ENCODE data around the gene FSTL4.
"Not testable (repeated sequence)": the region's sequence is repeated elsewhere in the genome, so short reads cannot be mapped to it uniquely, and the experiment has no call there.

The FSTL4 gene

DNA sequence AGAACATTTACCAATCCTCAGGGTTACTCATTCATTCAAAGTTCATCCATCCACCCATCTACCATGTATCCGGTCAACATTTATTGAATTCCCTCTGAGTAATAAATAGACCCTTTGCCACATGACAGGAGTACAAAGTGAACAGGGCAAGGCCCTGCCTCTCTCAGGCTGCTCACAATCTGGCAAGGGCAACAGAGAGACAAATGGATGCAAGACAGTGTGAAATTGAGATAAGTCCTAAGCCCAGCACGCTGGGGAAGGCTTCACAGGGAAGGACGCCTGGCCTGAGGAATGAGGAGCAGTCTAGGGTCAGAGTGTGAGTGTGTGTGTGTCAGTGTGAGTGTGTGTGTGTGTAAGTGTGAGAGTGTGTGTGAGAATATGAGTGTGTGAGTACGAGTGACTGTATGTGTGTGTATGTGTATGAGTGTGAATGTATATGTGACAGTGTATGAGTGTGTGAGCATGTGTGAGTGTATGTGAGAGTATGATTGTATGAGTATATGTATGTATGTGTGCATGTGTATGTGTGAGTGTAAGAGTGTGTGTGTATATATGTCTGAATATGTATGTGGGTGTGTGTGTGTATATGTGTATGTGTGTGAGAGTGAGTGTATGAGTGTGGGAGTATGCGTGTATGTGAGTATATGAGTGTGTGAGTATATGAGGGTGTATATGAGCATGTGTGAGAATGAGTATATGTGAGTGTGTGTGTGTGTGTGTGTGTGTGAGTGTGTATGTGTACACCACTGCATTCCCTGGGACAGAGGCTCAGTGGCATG, 145.6 kb downstream of the FSTL4 start:
- no peak for DNase-seq (ENCODE audit: extremely low spot score, insufficient read length, low read depth)
- FAIRE-seq: no peak

DNA sequence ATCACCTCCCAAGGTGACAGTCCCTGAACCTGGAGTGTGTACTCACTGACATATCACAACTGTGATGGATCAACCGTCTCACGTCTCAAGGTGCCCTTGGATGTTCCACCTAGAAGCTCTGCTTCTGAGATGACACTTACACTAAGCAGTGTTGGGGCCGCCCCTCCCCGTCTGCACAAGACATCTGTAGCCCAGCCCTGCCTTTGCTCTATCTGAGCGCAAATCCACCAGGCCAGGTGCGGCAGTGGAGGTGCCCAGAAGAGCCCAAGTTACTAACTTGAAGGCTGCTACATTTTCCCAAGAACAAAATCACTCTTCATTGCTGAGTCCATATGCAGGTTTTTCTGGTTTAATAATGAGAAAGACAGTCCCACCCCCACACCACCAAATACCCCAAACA, 148.3 kb downstream of the FSTL4 start:
- no peak for FAIRE-seq
- no peak for DNase-seq (ENCODE audit: extremely low spot score, insufficient read length, low read depth)

DNA sequence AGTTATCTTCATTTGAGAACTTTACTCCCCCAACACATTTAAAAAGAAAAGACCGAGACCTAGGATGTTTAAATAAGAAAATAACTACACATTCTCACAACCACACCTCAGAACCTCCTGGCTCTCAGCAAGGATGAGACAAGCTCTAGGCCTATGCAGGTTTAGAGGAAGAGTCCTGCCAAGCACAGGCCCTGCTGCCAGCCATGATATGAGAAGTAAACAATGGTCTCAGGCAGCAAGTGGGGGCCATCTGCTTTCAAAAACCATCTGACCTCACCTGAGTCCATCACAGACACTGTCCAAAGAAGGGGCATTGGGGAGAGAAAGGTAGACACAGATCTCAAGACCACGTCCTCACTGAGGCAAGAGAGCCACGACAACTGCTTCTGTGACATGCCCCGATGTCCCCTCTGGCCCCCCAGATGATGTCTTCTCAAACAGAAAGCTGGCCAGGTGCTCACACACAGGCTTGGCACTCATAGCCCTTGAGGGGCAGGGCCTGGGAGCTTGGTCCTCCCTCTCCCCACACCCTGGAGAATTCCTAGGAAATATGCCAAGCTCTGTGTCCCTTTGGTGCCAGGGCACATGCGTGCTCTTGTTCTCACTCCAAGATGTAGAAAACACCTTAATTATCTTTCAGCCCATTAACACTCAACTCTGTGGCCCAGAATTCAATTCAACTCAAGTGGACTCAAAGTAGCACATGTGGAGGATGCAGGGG, 150.4 kb downstream of the FSTL4 start:
- no peak for DNase-seq (ENCODE audit: extremely low spot score, insufficient read length, low read depth)
- no peak for FAIRE-seq

DNA sequence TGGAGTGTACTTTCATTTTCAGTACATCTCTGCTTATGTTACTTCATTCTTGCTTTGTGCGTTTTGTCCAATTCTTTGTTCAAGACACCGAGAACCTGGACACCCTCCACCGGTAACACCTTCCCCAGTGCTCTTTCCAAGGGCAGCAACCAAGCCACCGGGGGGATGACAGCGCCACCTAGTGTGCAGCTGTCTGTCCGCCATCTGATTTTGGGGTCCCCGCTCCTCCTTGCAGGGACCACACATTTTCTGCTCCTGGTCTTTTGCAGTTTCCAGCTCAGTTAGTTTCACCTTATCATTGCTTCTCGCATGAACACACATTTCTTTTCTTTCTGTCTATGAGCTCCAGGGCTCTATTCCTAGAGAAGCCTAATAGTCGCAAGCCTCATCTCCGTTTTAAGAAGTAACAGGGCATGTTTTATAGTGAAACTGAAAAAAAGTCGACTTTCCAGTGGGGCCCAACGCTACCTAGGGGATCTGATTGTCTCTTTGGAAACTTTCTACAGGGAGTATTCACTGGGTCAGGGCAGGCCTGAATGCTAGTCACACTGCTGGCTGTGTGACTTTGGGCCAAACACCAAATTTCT, 152.1 kb downstream of the FSTL4 start:
- DNase-seq (ENCODE audit: extremely low spot score, insufficient read length, low read depth) (peak; percentile 14), FAIRE-seq (peak; percentile 56)

DNA sequence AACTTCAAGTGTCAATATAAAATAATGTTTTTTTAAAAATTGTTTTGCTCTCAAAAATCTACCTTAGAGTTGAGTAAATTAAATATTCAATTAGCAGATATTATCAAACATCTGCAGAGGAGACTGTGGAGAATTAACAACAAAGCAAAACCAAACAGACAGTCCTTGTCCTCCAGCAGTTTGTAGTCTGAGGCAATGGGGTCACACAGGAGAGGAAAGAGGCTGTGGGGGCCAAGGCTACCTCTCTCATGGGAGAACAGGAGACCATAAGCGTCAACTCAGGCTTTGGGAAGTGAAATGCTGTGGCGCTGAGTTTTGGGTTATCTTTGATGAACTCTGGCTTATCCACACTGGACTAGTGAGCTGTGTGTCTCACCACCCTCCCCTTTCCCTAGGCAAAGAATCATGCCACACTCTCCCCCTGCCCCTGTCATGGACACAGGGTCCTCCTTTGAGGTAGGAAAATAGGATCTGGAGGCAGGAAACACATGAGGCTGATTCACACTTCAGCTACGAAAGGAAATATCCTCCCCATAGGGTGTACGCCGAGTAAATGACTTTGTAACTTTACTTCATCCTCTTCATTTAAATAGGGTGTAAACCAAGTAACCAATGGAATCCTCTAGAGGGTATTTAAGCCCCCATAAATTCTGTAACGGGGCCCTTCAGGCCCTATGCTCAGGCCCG, 152.7 kb downstream of the FSTL4 start:
- DNase-seq (ENCODE audit: extremely low spot score, insufficient read length, low read depth) (no peak), FAIRE-seq (no peak)

DNA sequence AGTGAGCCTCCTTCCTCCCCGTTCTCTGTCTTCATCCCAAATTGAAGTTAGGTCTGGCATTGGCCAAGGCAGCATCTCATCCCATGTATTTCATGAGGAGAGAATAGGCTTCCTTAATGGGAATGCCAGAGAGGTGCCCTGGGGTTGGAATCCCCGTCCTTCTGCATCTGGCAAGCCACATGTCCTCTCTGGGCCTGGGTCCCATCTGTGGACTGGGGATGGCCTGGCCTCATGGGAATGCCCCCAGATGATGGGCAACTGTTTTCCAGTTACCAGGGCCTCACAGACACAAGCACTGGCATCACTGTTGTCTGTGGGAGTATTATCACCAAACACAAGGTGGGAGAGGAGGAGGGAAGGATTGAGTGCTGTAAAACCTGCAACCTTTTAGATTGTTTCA, 153.9 kb downstream of the FSTL4 start:
- FAIRE-seq: no peak

DNA sequence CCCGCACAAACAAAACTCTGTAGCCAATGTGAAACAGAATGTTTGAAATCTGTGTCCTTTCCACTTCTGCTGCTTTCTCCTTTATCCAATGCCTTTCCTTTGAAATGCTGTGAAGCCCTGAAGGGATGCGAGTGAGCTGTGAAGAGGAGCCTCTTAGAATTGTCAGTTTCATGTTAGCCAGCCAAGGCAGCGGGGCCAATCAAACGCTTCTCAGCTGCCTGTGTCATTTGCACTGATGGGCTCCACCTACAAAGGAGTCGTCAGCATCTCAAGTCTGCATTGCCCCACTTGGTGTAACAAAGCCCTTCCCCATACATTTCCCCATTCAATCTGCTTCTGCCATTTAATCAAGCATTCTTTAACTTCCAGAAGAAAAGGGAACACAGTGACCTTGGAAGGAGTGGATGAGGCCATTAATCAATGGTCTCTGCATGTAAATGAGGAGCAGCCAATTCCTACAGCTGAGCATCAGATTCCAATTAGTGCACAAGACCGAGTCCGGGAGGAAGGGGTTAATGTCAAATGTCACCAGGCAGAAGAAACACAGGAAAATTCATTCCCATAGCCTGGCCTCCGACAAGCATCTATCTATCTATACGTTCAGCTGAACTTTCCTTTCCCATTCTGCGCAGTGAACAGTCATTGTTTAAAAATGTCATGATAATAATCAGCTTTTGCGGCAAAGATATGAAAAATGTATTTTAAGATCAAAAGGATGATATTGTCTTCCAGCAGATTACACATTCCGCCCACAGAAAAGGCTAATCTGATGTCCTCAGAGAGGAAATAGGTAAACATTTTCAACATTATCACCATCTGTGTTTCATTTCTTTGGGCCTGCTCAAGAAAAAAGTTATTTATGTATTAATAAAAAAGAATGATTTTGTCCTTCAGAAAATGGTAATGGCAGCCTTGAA, 154.6 kb downstream of the FSTL4 start:
- FAIRE-seq: no peak
- DNase-seq (ENCODE audit: extremely low spot score, insufficient read length, low read depth): no peak

More for the DNA sequence above, 153.9 kb downstream of the FSTL4 start:
- DNase-seq (ENCODE audit: extremely low spot score, insufficient read length, low read depth): no peak

DNA sequence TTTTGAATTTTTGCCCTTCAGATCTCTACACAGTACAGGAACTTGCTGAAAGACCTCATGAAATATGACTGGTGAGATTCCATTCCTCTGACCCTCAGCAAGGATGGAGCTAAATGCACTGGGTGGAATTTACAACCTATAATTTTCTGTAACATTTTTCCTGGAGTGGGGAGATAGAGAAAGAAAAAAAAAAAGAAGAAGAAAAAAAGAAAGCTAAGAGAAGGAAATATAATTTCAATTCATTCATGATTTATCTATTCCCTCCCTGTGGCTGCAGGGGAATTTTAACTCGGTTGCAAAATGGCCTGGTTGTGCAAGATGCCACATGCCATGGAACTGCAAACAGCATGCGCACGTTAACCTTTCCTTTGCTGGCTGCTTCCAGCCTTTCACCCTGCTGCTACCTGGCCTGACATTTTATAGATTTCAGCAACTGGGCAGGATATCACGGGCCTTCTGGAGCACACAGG, 155.4 kb downstream of the FSTL4 start:
- FAIRE-seq (no peak), DNase-seq (ENCODE audit: extremely low spot score, insufficient read length, low read depth) (no peak)

DNA sequence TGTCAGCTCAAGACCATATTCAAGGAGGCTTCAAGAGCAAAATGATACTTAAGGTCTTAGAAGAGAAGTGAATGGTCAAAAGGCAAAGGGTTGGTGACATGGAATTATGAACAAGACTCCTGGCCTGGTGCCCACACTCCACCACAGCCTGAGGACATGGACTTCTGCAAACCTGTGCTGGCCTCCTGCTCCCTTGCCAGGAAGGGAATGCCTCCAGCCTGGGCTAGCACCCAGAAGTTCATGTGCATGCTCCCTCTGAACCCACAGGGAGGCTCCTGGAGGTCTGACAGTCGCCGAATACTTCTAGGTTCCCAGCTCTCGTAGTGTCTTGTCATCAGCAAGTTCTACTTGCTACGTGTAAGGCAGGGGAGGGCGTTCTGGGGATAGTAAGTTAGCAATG, 156.7 kb downstream of the FSTL4 start:
- DNase-seq (ENCODE audit: extremely low spot score, insufficient read length, low read depth): no peak
- FAIRE-seq: no peak

DNA sequence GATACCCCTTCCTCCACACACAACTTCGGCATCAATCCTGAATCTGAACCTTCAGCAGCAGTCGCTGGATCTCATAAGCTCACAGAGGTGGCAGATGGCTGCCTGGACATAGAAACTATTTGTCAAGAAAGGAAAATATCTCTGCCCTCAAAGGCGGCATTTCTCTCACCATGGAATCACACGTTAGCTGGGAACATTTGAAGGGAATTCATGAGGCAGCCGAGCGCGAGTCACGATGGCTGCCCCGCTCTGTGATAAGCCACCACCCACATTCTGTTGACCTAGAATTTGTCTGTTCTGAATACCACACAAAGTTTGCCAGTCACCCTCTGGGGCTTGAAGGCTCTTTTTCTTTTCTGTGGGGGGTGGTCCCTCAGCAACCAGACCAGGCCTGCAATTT, 157.9 kb downstream of the FSTL4 start:
- FAIRE-seq (no peak), DNase-seq (ENCODE audit: extremely low spot score, insufficient read length, low read depth) (no peak)

DNA sequence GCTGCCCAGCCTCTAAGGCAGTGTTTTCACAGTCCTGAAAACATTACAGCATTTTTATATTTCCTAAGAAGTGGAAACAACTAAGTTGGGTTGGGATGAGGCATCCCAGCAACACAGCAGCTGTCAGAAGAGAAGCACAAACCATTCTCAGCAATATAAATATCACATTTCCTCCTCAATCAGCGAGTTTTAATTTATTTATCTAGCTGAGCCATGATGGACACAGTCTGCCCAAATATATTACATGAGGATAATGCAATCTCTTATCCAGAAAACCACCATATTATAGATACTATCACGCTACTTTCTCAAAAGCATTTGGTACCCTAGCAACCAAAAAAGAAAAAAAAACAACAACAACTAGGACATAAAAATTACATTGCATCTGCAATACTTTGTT, 158.5 kb downstream of the FSTL4 start:
- no peak for DNase-seq (ENCODE audit: extremely low spot score, insufficient read length, low read depth)
- FAIRE-seq: no peak

DNA sequence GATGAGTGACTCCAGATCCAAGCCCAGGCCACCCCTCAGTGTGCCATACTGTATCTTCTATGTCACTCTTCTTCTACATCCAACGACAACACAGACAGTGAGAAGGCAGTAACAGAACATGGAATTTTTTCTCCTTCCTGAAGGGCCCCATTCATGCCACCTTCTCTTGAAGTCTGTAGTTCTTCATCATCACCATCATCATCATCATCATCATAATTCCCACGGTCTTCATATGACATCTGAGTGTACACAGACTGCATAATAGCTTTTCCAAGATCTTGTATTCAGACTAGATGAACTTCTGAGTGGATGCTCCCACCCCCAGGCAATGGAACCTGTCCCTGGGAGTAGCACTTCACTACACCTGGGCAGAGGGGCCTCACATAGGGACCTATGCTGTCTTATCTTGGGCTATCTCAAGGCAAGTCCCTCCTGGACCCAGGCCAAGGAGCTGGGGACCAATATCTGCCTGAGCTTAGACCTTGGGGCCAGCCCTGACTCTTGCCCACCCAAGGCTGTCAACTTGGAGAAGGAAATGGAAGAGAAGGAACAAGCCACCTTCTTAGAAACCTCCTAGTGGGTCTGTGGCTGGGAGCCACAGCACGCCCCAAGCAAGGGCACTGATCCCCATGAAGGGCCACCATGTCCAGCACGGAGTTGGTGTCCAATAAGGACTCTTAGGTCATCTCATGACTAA, 159.1 kb downstream of the FSTL4 start:
- FAIRE-seq (no peak), DNase-seq (ENCODE audit: extremely low spot score, insufficient read length, low read depth) (no peak)

DNA sequence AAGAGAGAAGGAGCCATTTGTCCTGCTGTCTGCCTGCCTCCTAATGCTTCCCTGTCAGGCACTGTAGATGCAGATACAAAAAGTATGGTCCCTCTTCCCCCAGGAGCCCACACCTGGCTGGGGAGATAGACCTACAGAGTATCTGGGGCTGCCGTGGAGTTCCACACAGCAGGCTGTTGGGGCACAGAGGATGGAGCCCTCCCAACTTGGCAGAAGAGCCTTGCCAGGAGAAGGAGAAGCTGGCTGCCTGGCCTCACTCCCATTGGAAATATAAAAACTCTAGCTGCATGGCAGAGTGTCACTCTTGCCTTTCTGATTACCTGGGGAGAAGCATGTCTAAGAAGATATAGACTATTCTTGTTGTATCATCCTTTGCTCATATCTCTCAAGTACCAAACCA, 160.4 kb downstream of the FSTL4 start:
- FAIRE-seq (no peak), DNase-seq (ENCODE audit: extremely low spot score, insufficient read length, low read depth) (no peak)

DNA sequence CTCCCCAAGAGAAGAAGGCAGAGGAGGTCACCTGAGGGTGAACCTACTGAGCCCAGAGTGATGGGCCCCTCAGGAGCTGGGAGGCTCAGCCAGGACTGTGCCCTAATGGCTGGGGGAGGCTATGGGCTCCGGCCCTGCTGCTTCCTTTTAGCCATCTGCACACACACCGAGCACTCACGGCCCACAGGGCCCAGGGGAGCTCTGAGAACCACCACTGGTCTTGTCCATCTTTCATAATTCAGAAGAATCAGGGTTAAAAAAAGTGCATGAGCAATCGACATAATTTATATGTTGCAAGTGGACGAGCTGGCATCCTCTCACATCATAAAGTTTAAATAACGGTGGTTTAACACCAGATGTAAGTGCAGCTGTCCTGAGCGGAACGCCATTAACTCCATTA, 162.1 kb downstream of the FSTL4 start:
- DNase-seq (ENCODE audit: extremely low spot score, insufficient read length, low read depth): no peak
- FAIRE-seq: no peak

DNA sequence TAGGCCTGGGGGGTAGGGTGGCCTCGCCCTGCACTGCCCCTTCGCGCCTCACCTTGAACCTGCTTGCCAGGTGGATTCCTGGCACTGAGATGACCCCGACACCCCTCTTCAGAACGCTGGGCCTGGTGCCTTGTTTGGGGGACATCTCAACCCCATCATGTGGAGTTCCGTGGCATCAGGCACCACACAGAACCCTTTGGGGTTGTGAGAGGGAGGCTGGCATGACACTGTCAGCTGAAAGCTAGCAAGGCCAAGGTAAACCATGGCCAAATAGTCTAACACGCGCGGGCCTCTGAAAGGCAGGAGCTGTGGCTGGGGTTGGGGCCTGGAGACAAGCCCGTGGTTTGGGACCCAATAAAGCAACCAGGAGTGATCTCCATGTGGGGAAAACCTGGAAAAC, 163.2 kb downstream of the FSTL4 start:
- no peak for FAIRE-seq
- DNase-seq (ENCODE audit: extremely low spot score, insufficient read length, low read depth): no peak

DNA sequence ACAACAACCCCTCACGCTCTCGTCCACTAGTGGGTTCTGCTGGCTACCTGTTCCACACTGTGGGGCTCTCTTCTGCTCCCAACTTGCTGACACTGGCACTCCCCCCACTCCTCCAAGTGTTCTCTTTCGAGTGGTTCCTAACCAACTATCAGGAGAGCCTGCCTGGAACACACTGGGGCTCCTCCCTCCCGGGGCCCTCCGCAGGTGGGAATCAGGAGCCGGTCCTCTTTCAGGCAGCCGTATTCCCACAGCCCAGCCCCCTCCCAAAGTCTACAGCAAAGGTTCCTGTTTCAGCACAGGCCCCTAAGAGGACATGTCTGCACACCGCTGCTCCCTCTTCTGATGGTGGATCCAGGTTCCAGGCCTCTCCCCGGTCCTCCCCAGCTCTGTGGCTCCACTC, 165.9 kb downstream of the FSTL4 start:
- DNase-seq (ENCODE audit: extremely low spot score, insufficient read length, low read depth) (no peak), FAIRE-seq (no peak)

DNA sequence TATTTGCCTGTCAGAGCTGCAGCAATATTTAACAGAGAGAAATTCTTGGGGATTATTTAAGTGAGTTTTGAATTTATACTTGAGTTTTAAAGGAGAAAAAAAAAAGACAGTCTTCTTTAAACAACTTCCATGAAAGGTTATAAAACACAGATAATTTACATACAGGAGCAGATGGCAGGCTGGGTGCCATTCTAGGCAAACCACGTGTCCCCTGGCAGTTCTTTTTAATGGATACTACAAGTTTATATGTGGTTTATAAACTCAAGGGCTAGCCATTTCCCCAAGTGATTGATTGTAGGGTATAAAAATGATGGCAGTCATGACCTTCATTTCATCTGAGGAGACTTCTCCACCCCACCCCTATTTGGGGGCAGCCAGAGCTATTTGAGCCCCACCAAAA, 166.6 kb downstream of the FSTL4 start:
- no peak for FAIRE-seq
- no peak for DNase-seq (ENCODE audit: extremely low spot score, insufficient read length, low read depth)

DNA sequence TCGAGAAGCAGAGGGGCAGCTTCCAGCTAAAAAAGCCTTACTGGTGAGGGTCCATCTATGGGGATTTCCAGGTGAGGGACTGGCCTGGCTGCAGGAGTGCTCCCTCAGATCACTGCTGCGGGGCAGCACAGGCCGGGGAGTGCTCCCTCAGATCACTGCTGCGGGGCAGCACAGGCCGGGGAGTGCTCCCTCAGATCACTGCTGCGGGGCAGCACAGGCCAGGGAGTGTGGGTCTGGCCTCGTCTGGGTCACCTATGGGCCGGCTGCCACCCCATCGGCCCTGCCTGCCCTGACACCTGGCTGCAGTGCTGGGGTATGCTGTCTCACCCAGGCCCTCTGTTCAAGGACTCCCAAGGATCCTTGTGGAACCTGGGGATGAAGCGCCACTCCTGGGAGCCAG, 167.1 kb downstream of the FSTL4 start:
- FAIRE-seq; DNase-seq (ENCODE audit: extremely low spot score, insufficient read length, low read depth): not testable (repeated sequence)

DNA sequence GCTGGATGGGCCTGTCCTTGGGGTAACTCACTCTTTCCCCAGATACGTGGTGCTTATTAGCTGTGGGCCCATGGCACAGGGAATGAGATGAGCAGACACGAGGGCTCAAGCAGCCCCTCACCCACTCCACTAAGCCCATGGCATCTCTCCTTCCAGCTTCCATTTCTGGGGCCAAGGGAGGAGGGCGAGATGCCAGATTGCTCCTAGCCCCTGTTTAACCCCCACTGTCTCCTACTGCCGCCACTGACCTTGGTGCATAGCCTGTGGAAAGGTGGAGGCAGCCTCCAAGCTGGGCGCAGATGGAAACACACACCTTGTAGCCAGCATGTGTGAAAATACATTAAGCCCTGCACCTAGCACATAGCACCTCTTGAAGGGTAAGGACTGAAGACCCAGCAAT, 167.6 kb downstream of the FSTL4 start:
- DNase-seq (ENCODE audit: extremely low spot score, insufficient read length, low read depth): no peak
- no peak for FAIRE-seq

Measured in GM18507 (cell line).